GM23248 (cell line): ENCODE results near the gene P4HA2. TPM values are rescaled to one million over a fixed set of nuclear protein-coding genes. Genes with fewer than 3 reads are reported as not detected.

Experiments
- DNase-seq: peaks from one replicate; pipeline ENCODE4 v3.0.0-alpha.2; 2015
- H2AFZ ChIP-seq: fragments of 200-600 bp; sonication (generic); 2 replicates; pipeline ENCODE4 v1.6.1; 2016; ENCODE audit warnings: antibody characterized with exemption
- H3F3A ChIP-seq: fragments of 200-600 bp; sonication (generic); 2 replicates; pipeline ENCODE4 v1.6.1; 2016; ENCODE audit warnings: mild to moderate bottlenecking, antibody characterized with exemption, mixed run types; ENCODE audit not compliant: insufficient read depth
- H3K27ac ChIP-seq: fragments of 200-600 bp; sonication (generic); 2 replicates; pipeline ENCODE4 v1.5.1; 2016; ENCODE audit warnings: mild to moderate bottlenecking
- H3K27me3 ChIP-seq: fragments of 200-600 bp; sonication (generic); replicated peaks from 2 replicates; pipeline ENCODE4 v1.6.1; 2016; ENCODE audit warnings: mild to moderate bottlenecking; ENCODE audit not compliant: insufficient read depth
- H3K36me3 ChIP-seq: fragments of 200-600 bp; sonication (generic); 2 replicates; pipeline ENCODE4 v1.6.1; 2016; ENCODE audit warnings: low read depth, mild to moderate bottlenecking
- H3K4me1 ChIP-seq: fragments of 200-600 bp; sonication (generic); 2 replicates; pipeline ENCODE4 v1.6.1; 2016; ENCODE audit warnings: mild to moderate bottlenecking; ENCODE audit not compliant: insufficient read depth
- H3K4me2 ChIP-seq: fragments of 200-600 bp; sonication (generic); one replicate; pipeline ENCODE4 v1.6.1; 2016; ENCODE audit warnings: mild to moderate bottlenecking; ENCODE audit not compliant: unreplicated experiment
- H3K4me3 ChIP-seq: fragments of 200-600 bp; sonication (generic); 2 replicates; pipeline ENCODE4 v1.5.1; 2016; ENCODE audit warnings: mild to moderate bottlenecking
- H3K79me2 ChIP-seq: fragments of 200-600 bp; sonication (generic); 2 replicates; pipeline ENCODE4 v1.6.1; 2016; ENCODE audit warnings: mild to moderate bottlenecking; ENCODE audit not compliant: insufficient read depth
- H3K9ac ChIP-seq: fragments of 200-600 bp; sonication (generic); 2 replicates; pipeline ENCODE4 v1.6.1; 2016; ENCODE audit warnings: mild to moderate bottlenecking
- H3K9me2 ChIP-seq: fragments of 200-600 bp; sonication (generic); 2 replicates; pipeline ENCODE4 v1.6.1; 2016; ENCODE audit warnings: mixed run types, mild to moderate bottlenecking, moderate library complexity; ENCODE audit not compliant: insufficient read depth
- H3K9me3 ChIP-seq: fragments of 200-600 bp; sonication (generic); one replicate; pipeline ENCODE4 v1.6.1; 2017; ENCODE audit warnings: low read depth
- H4K20me1 ChIP-seq: fragments of 200-600 bp; sonication (generic); 2 replicates; pipeline ENCODE4 v1.6.0; 2016; ENCODE audit not compliant: insufficient read depth
- EZH2 ChIP-seq: fragments of 200-600 bp; sonication (generic); IDR thresholded peaks from 2 replicates; pipeline ENCODE4 v1.6.1; 2018; ENCODE audit warnings: antibody characterized with exemption, mild to moderate bottlenecking; ENCODE audit not compliant: insufficient read depth, poor library complexity, severe bottlenecking
- EZH2phosphoT487 ChIP-seq: fragments of 200-600 bp; sonication (generic); IDR thresholded peaks from 2 replicates; pipeline ENCODE4 v1.6.1; 2018; ENCODE audit warnings: antibody characterized with exemption, moderate library complexity, mild to moderate bottlenecking, low read depth; ENCODE audit not compliant: insufficient read depth
- WGBS, 2 experiments: methylation state at CpG; one replicate each; pipeline ENCODE4 v1.1.6; 2015 to 2017; ENCODE audit warnings: low lambda C conversion rate in 2 of 2, low coverage in 1 of 2; ENCODE audit errors: missing lambda C conversion rate in 2 of 2; 5-methylcytosine and 5-hydroxymethylcytosine counted together
- in situ Hi-C: fragments of 300-500 bp; cut with MboI; formaldehyde crosslinking; loops from 2 replicates; pipeline ENCODE4 v1.15.0; 2020
- polyA plus RNA-seq: library from polyadenylated mRNA; unstranded; fragments of >200 nt; fragmentation: Nextera tagmentation; extraction: Ambion mirVana; gene quantifications from 2 replicates; pipeline ENCODE4 v1.2.1, GENCODE V29; 2016
- total RNA-seq: library from RNA; depleted of rRNA; stranded (reverse); fragments of >200 nt; shearing (Covaris generic); gene quantifications from 2 replicates; pipeline ENCODE4 v1.2.3, GENCODE V29; 2014

Gene P4HA2
- total and polyA plus RNA-seq, 2 experiments from 2014 or later, result 337 to 353 TPM

- Histone ChIP-seq H3K4me1 (peaks cover 14% of the 10 kb centered on the region), H3K4me2 (no peak overlapping the region), H3K36me3 (peaks cover 63% of the 10 kb centered on the region), H3K9me3 (no peaks in the 10 kb centered on the region), H3K4me3 (no peak overlapping the region), H3F3A (peaks cover 21% of the 10 kb centered on the region), H3K79me2 (no peaks in the 10 kb centered on the region), H3K9ac (no peak overlapping the region), H4K20me1 (no peaks in the 10 kb centered on the region), H3K27ac (no peak overlapping the region), H2AFZ (no peak overlapping the region), H3K9me2 (no peaks in the 10 kb centered on the region), H3K27me3 (no peaks in the 10 kb centered on the region)
- in situ Hi-C loops, result no loop called here
- DNase-seq, result no peak
- WGBS, 2 experiments, result 84 to 86% methylated on average over 5 of the region's 5 CpGs
- TF ChIP-seq EZH2phosphoT487 (no peak), EZH2 (no peak)
These were observed 28.5 kb downstream of the P4HA2 start for GRCh38 chr5:132199116-132199680.

DNA sequence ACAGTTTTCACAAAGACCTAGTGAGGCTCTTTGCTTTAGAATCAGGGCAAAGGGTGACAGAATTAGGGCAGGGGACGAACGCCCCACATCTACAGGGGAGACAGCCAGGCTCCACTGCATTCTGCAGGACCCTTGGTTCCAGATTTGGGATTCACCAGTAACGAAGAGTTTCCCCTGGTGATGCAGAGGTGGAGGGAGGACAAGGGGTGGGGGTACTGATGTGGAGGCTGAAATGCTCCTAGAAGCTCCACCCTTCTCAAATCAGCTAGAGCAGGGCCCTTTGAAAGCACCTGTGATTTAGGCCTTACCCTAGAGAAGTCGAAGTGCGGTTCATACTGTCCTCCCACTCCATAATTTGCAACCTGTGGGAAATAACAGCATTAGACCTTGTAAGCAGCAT, 29.1 kb downstream of the P4HA2 start:
- Histone ChIP-seq H3F3A (peaks cover 20% of the 10 kb centered on the region), H3K4me1 (peaks cover 10% of the 10 kb centered on the region), H3K27ac (no peak overlapping the region), H4K20me1 (no peaks in the 10 kb centered on the region), H2AFZ (no peak overlapping the region), H3K9me3 (no peaks in the 10 kb centered on the region), H3K36me3 (peaks cover 67% of the 10 kb centered on the region), H3K79me2 (no peaks in the 10 kb centered on the region), H3K9me2 (no peaks in the 10 kb centered on the region), H3K4me3 (no peak overlapping the region), H3K27me3 (no peaks in the 10 kb centered on the region), H3K9ac (no peak overlapping the region), H3K4me2 (no peak overlapping the region)
- 96 to 97% methylated on average over 5 of the region's 5 CpGs for WGBS, 2 experiments
- TF ChIP-seq EZH2 (no peak), EZH2phosphoT487 (no peak)
- in situ Hi-C loops, result no loop called here
- no peak for DNase-seq

- Histone ChIP-seq H4K20me1 (no peaks in the 10 kb centered on the region), H3K9ac (no peak overlapping the region), H3K27me3 (no peaks in the 10 kb centered on the region), H3K36me3 (peaks cover 69% of the 10 kb centered on the region), H3K27ac (no peak overlapping the region), H3F3A (peaks cover 17% of the 10 kb centered on the region; the same call in 1 of the 2 replicates), H3K9me3 (no peaks in the 10 kb centered on the region), H2AFZ (no peak overlapping the region), H3K4me2 (no peak overlapping the region), H3K9me2 (no peaks in the 10 kb centered on the region), H3K4me1 (no peaks in the 10 kb centered on the region), H3K79me2 (no peaks in the 10 kb centered on the region), H3K4me3 (no peak overlapping the region)
- WGBS, 2 experiments, result 92% methylated on average over 1 of the region's 1 CpG
- in situ Hi-C loops, result no loop called here
- TF ChIP-seq EZH2phosphoT487, result no peak
- TF ChIP-seq EZH2, result no peak
- no peak for DNase-seq
These were observed 31.9 kb downstream of the P4HA2 start for GRCh38 chr5:132195727-132196126.

- DNase-seq, result no peak
- Histone ChIP-seq H2AFZ (no peak overlapping the region), H3K9me3 (no peaks in the 10 kb centered on the region), H3F3A (peaks cover 17% of the 10 kb centered on the region; the same call in 1 of the 2 replicates), H3K27me3 (no peaks in the 10 kb centered on the region), H3K4me3 (no peak overlapping the region), H3K27ac (no peak overlapping the region), H3K4me2 (no peak overlapping the region), H4K20me1 (no peaks in the 10 kb centered on the region), H3K9ac (no peak overlapping the region), H3K79me2 (no peaks in the 10 kb centered on the region), H3K36me3 (peaks cover 58% of the 10 kb centered on the region; the same call in 1 of the 2 replicates), H3K9me2 (no peaks in the 10 kb centered on the region), H3K4me1 (no peaks in the 10 kb centered on the region)
- 92 to 95% methylated on average over 2 of the region's 2 CpGs for WGBS, 2 experiments
- no peak for TF ChIP-seq EZH2
- no peak for TF ChIP-seq EZH2phosphoT487
- in situ Hi-C loops, result no loop called here
These were observed 34.4 kb downstream of the P4HA2 start for GRCh38 chr5:132193165-132193694.
